ENCODE data around the gene DYRK3. TPM values are rescaled to one million over a fixed set of nuclear protein-coding genes. Genes with fewer than 3 reads are reported as not detected.
A peak's percentile ranks its signal among the peaks of the same experiment; 100 is the strongest.

Gene DYRK3
- polyA plus RNA-seq, 2 donors: 0.77 to 1.3 TPM

DNA sequence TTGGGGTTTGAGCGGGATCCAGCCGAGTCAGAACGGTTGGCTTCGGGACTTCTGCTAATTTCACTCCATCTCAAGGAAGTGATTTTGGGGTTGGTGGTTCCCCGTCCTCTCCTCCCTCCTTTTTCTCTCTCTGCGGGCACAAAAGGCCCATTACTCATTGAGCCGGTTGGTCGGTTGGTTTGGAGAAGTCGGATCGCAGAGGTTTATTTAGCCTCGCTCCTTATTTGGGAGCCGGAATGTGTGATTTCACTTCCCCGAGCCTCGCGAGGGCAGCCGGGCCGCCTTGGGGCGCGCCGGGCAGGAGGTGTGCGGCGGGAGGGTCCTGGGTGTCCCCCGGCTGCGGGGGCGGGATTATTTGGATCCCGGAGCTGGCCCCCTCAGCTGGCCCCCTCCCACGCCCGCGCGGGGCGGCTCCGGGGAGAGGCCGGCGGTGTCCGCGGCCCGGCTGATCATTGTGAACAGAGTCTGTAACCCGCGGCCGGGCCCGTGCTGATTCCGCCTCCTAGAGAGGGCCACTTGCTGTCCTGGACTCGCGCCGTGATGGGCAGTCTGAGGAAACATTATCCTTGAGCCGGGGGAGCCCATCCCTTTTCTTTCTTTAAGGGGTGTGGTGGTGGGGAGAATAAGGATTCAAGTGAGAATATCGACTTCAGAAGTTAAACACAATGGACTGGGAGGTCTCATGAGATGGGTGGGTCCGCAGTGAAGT lies 50.6 kb downstream of the DYRK3 start:
- Histone ChIP-seq H3K9me3 (ENCODE audit: control insufficient read depth in 2 of 2, insufficient read depth in 1 of 2, low read depth in 1 of 2, low read length in 1 of 2) (no peaks in the 10 kb centered on the region), H3K27me3 (ENCODE audit: control insufficient read depth in 1 of 2, insufficient read depth in 2 of 2, low read length in 2 of 2) (no peaks in the 10 kb centered on the region), H3K4me3 (ENCODE audit: low read depth in 1 of 2, low read length in 2 of 2) (peak overlapping the region; percentile 76 to 90), H3K27ac (ENCODE audit: low read depth in 2 of 2, low read length in 1 of 2) (peak overlapping the region; percentile 96 to 99), H3K4me1 (ENCODE audit: control insufficient read depth in 2 of 2, insufficient read depth in 2 of 2, low read length in 1 of 2) (peaks cover 15 to 19% of the 10 kb centered on the region in 2 donors), H3K36me3 (ENCODE audit: control insufficient read depth in 2 of 2, insufficient read depth in 2 of 2, low read length in 1 of 2) (no peaks in the 10 kb centered on the region)
- 0% methylated on average over 48 of the region's 48 CpGs for WGBS, 2 donors

DNA sequence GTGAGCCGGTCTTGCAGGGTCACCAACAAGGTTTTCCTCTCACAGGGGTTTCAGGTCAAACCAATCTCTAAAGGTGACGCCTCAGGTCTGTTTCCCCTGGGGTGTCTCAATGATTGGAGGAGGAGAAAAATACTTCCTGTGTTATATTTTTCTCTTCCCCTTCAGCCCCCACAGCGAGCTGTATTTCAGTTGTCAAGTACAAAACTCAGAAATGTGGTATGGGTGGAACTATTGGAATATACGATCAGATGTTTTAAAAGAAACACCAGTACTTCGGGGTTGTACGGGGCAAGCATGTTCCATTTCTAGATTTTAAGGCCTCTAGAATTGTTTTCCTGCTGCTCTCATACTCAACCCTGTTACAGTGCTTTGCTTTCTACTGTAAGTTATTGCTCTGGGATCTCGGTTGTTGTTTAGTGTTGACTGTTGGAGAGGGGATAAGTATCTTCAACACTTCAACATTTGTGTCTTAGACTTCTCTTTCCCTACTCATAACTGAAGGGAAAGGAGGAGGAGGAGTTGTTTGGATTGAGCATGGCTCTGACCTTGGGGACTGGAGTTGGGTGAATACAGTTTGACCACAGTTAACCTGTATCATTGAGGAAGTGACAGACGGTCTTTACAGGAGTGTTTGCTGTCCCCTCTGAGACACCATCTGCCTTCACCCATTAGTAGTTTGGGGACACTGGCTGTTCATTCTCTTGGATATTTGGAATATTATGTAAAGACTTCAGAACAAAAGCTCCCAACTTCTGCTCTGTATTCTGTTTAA lies 51.3 kb downstream of the DYRK3 start:
- peak overlapping the region; percentile 76 to 90 for H3K4me3 ChIP-seq (ENCODE audit: low read depth in 1 of 2, low read length in 2 of 2)
- H3K27ac ChIP-seq (ENCODE audit: low read depth in 2 of 2, low read length in 1 of 2): peak overlapping the region; percentile 96 to 99
- H3K4me1 ChIP-seq (ENCODE audit: control insufficient read depth in 2 of 2, insufficient read depth in 2 of 2, low read length in 1 of 2): peaks cover 15 to 24% of the 10 kb centered on the region in 2 donors
- no peaks in the 10 kb centered on the region for H3K9me3 ChIP-seq (ENCODE audit: control insufficient read depth in 2 of 2, insufficient read depth in 1 of 2, low read depth in 1 of 2, low read length in 1 of 2)
- H3K36me3 ChIP-seq (ENCODE audit: control insufficient read depth in 2 of 2, insufficient read depth in 2 of 2, low read length in 1 of 2): no peaks in the 10 kb centered on the region
- 5 to 6% methylated on average over 8 of the region's 8 CpGs for WGBS, 2 donors
- H3K27me3 ChIP-seq (ENCODE audit: control insufficient read depth in 1 of 2, insufficient read depth in 2 of 2, low read length in 2 of 2): no peaks in the 10 kb centered on the region

DNA sequence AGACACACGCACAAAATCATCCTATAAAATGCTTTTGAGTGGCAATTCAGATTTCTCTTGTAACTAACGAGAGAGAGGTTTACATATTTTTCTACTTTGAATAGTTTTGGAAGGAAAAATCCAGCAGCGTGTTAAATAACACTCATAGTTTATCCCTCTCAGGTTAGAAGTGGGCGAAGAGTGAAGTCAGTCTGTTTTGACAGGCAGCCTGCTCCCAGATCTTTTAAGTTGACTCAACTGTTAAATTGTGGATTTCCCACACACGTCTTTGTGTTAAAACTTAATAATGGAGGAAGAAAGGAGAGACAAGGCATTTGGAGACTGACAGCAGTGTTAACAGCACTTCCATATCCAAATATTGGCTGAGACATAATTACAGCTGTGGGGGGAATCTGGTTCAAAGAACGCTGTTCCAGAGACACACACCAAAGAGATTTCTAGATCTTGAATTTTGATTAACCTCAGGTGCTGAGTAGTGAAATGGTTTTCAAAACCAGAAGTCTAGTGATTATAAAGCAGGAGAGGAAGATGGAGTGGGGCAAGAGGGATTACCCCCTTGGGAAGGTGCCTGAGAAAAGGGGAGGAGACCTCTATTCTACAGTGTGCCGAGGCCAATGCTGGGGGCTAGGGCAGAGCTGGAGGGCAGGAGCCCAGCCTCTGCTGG lies 52.0 kb downstream of the DYRK3 start:
- Histone ChIP-seq H3K27ac (ENCODE audit: low read depth in 2 of 2, low read length in 1 of 2) (no peak overlapping the region), H3K27me3 (ENCODE audit: control insufficient read depth in 1 of 2, insufficient read depth in 2 of 2, low read length in 2 of 2) (no peaks in the 10 kb centered on the region), H3K4me1 (ENCODE audit: control insufficient read depth in 2 of 2, insufficient read depth in 2 of 2, low read length in 1 of 2) (peaks cover 15 to 24% of the 10 kb centered on the region in 2 donors), H3K36me3 (ENCODE audit: control insufficient read depth in 2 of 2, insufficient read depth in 2 of 2, low read length in 1 of 2) (no peaks in the 10 kb centered on the region), H3K4me3 (ENCODE audit: low read depth in 1 of 2, low read length in 2 of 2) (peak overlapping the region in 1 of 2 donors; percentile 90), H3K9me3 (ENCODE audit: control insufficient read depth in 2 of 2, insufficient read depth in 1 of 2, low read depth in 1 of 2, low read length in 1 of 2) (no peaks in the 10 kb centered on the region)
- WGBS, 2 donors: 58 to 61% methylated on average over 7 of the region's 7 CpGs

DNA sequence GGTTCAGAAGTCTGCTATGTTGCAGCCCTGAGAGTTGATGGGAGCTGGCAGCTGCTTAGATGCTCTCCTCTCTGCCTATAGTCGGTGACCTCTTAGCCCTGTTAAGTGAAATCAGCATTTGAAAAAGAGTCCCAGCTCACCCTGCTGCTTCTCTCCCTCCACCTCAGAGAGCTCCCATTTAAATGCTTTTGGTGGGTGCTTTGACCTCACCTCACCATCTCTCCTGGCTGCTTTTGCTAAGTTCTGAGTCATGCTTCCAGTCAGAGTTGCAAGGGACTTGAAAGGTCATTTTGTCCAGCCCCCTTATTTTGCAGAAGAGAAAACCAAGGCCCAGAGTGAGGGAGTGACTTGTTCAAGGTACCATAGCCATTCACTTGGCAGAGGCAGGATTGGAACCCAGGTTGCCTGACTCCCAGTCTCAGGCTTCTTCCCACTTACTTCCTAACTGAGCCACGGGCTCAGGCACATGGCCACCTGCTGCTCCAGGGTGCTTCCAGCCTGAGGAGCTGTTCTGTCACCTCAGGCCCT lies 52.6 kb downstream of the DYRK3 start:
- Histone ChIP-seq H3K9me3 (ENCODE audit: control insufficient read depth in 2 of 2, insufficient read depth in 1 of 2, low read depth in 1 of 2, low read length in 1 of 2) (no peaks in the 10 kb centered on the region), H3K27ac (ENCODE audit: low read depth in 2 of 2, low read length in 1 of 2) (peak overlapping the region in 1 of 2 donors; percentile 25), H3K4me3 (ENCODE audit: low read depth in 1 of 2, low read length in 2 of 2) (no peak overlapping the region), H3K36me3 (ENCODE audit: control insufficient read depth in 2 of 2, insufficient read depth in 2 of 2, low read length in 1 of 2) (no peaks in the 10 kb centered on the region), H3K4me1 (ENCODE audit: control insufficient read depth in 2 of 2, insufficient read depth in 2 of 2, low read length in 1 of 2) (peaks cover 15 to 24% of the 10 kb centered on the region in 2 donors), H3K27me3 (ENCODE audit: control insufficient read depth in 1 of 2, insufficient read depth in 2 of 2, low read length in 2 of 2) (no peaks in the 10 kb centered on the region)
- 35 to 65% methylated on average over 2 of the region's 2 CpGs for WGBS, 2 donors

DNA sequence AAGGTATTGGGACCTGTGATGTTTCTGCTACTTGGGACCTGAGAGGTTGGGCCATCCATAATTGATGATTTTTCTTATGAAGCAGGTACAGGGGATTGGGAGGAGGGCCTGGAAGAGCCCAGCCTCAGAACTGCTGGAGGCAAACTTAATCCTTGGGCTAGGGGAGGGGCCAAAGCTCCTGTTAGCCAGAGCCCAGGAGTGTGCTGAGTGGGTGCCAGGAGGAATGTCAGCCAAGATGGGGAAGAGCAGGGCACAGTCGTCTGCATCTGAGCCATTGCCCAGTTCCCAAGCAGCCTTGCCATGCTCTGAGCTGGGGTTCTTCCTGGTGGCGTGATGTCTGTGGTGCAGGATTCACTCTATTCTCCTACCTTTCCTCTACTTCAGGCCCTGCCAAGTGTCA lies 55.2 kb downstream of the DYRK3 start:
- Histone ChIP-seq H3K27me3 (ENCODE audit: control insufficient read depth in 1 of 2, insufficient read depth in 2 of 2, low read length in 2 of 2) (no peaks in the 10 kb centered on the region), H3K9me3 (ENCODE audit: control insufficient read depth in 2 of 2, insufficient read depth in 1 of 2, low read depth in 1 of 2, low read length in 1 of 2) (no peaks in the 10 kb centered on the region), H3K4me1 (ENCODE audit: control insufficient read depth in 2 of 2, insufficient read depth in 2 of 2, low read length in 1 of 2) (peaks cover 24% of the 10 kb centered on the region in 2 donors), H3K4me3 (ENCODE audit: low read depth in 1 of 2, low read length in 2 of 2) (no peak overlapping the region), H3K27ac (ENCODE audit: low read depth in 2 of 2, low read length in 1 of 2) (peak overlapping the region in 1 of 2 donors; percentile 26), H3K36me3 (ENCODE audit: control insufficient read depth in 2 of 2, insufficient read depth in 2 of 2, low read length in 1 of 2) (peaks cover 0 to 4% of the 10 kb centered on the region in 2 donors)
- 37 to 53% methylated on average over 2 of the region's 2 CpGs for WGBS, 2 donors

DNA sequence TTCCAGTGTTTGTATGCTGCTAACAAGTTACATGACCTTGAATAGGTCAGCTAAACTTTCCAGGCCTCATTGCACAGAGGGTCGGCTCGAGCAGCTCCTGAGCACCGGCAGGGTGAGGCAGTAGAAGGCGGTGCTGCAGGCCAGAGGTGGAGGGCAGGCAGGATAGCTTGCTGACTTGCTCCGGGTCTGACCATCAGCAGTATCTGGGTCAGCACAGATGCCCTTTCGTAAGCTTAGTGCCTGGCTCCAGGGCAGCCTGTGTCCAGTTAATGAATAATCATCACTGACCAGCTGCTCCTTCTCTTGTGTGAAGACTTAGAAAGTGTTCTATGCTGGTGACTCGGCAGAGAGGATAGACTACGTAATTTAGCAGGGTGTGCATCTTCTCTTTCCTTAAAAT lies 56.3 kb downstream of the DYRK3 start:
- 59 to 72% methylated on average over 8 of the region's 8 CpGs for WGBS, 2 donors
- Histone ChIP-seq H3K4me1 (ENCODE audit: control insufficient read depth in 2 of 2, insufficient read depth in 2 of 2, low read length in 1 of 2) (peaks cover 24% of the 10 kb centered on the region in 2 donors), H3K27ac (ENCODE audit: low read depth in 2 of 2, low read length in 1 of 2) (no peak overlapping the region), H3K4me3 (ENCODE audit: low read depth in 1 of 2, low read length in 2 of 2) (no peak overlapping the region), H3K27me3 (ENCODE audit: control insufficient read depth in 1 of 2, insufficient read depth in 2 of 2, low read length in 2 of 2) (no peaks in the 10 kb centered on the region), H3K9me3 (ENCODE audit: control insufficient read depth in 2 of 2, insufficient read depth in 1 of 2, low read depth in 1 of 2, low read length in 1 of 2) (no peaks in the 10 kb centered on the region), H3K36me3 (ENCODE audit: control insufficient read depth in 2 of 2, insufficient read depth in 2 of 2, low read length in 1 of 2) (peaks cover 0 to 6% of the 10 kb centered on the region in 2 donors)

DNA sequence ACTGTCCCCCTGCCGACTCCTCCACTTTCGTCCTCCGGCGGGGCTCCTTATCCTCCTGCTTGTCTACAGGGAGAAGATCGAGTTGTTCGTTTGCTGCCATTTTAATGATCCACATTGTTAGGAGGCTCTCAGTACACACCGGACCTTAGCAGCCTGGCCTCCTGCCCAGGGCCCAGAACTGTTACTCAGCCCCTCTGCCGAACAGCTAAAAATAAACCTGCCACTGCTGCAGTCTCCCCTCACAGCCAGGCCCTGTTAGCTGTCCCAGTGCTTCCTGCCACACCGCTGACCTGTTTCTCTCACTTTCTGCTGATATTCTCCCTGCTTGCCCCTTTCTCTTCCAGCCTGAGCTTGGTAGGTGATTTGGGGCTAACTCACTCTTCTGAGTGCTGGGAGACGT lies 57.7 kb downstream of the DYRK3 start:
- Histone ChIP-seq H3K36me3 (ENCODE audit: control insufficient read depth in 2 of 2, insufficient read depth in 2 of 2, low read length in 1 of 2) (peaks cover 0 to 6% of the 10 kb centered on the region in 2 donors), H3K27me3 (ENCODE audit: control insufficient read depth in 1 of 2, insufficient read depth in 2 of 2, low read length in 2 of 2) (no peaks in the 10 kb centered on the region), H3K4me1 (ENCODE audit: control insufficient read depth in 2 of 2, insufficient read depth in 2 of 2, low read length in 1 of 2) (peaks cover 20 to 21% of the 10 kb centered on the region in 2 donors), H3K27ac (ENCODE audit: low read depth in 2 of 2, low read length in 1 of 2) (peak overlapping the region; percentile 36 to 75), H3K9me3 (ENCODE audit: control insufficient read depth in 2 of 2, insufficient read depth in 1 of 2, low read depth in 1 of 2, low read length in 1 of 2) (no peaks in the 10 kb centered on the region), H3K4me3 (ENCODE audit: low read depth in 1 of 2, low read length in 2 of 2) (no peak overlapping the region)
- 62 to 64% methylated on average over 10 of the region's 10 CpGs for WGBS, 2 donors

DNA sequence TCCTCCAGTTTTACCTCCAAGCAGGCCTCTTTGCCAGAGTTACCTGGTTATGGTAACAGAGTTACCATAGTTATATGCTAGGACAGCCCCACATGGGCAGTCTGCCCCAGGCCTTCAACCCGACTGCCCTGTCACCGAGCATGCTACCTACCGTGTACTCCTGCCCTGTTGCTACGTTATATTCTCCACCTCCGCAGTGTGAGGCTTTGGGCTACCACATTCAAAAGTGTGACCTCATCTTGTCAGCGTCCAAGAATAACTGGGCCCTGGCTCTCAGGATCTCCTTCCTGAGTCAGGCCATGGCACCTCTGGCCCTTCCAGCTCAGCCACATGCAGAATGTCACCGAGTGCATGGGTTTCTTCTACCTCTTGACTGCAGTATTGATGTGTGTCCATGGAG lies 58.3 kb downstream of the DYRK3 start:
- WGBS, 2 donors: 66 to 75% methylated on average over 7 of the region's 7 CpGs
- peaks cover 0 to 6% of the 10 kb centered on the region in 2 donors for H3K36me3 ChIP-seq (ENCODE audit: control insufficient read depth in 2 of 2, insufficient read depth in 2 of 2, low read length in 1 of 2)
- no peaks in the 10 kb centered on the region for H3K9me3 ChIP-seq (ENCODE audit: control insufficient read depth in 2 of 2, insufficient read depth in 1 of 2, low read depth in 1 of 2, low read length in 1 of 2)
- peak overlapping the region; percentile 36 to 75 for H3K27ac ChIP-seq (ENCODE audit: low read depth in 2 of 2, low read length in 1 of 2)
- peaks cover 18 to 20% of the 10 kb centered on the region in 2 donors for H3K4me1 ChIP-seq (ENCODE audit: control insufficient read depth in 2 of 2, insufficient read depth in 2 of 2, low read length in 1 of 2)
- H3K4me3 ChIP-seq (ENCODE audit: low read depth in 1 of 2, low read length in 2 of 2): no peak overlapping the region
- no peaks in the 10 kb centered on the region for H3K27me3 ChIP-seq (ENCODE audit: control insufficient read depth in 1 of 2, insufficient read depth in 2 of 2, low read length in 2 of 2)

Data from esophagus (tissue), 2 donors.